ENCODE results near the gene FAM227B.

Gene FAM227B

GRCh38 chr15:49649987-49650386 lies 29.4 kb upstream of the FAM227B start:
- no peak for TF ChIP-seq CTCF (IDR thresholded peaks at IDR 0.05)
- H3K4me3 ChIP-seq: no peak overlapping the region
- no peak for DNase-seq (ENCODE audit: low spot score)
- H3K27ac ChIP-seq: no peak overlapping the region

- no peak overlapping the region for H3K27ac ChIP-seq
Observed at GRCh38 chr15:49646891-49647290, 26.3 kb upstream of the FAM227B start.

GRCh38 chr15:49645941-49646340 lies 25.3 kb upstream of the FAM227B start:
- peak overlapping the region; percentile 4 to 47 for H3K27ac ChIP-seq
- no peak for TF ChIP-seq CTCF (IDR thresholded peaks at IDR 0.05)
- no peak for DNase-seq (ENCODE audit: low spot score)
- no peak overlapping the region for H3K4me3 ChIP-seq

More at GRCh38 chr15:49646891-49647290, 26.3 kb upstream of the FAM227B start:
- H3K4me3 ChIP-seq: no peak overlapping the region
- no peak for TF ChIP-seq CTCF (IDR thresholded peaks at IDR 0.05)
- DNase-seq (ENCODE audit: low spot score): no peak

- no peak for DNase-seq (ENCODE audit: low spot score)
- no peak for TF ChIP-seq CTCF (IDR thresholded peaks at IDR 0.05)
- H3K27ac ChIP-seq: peak overlapping the region; percentile 4 to 9
- H3K4me3 ChIP-seq: no peak overlapping the region
Observed at GRCh38 chr15:49645277-49645676, 24.7 kb upstream of the FAM227B start.

GRCh38 chr15:49644364-49644794 lies 23.8 kb upstream of the FAM227B start:
- TF ChIP-seq CTCF (IDR thresholded peaks at IDR 0.05): no peak
- DNase-seq (ENCODE audit: low spot score): no peak
- Histone ChIP-seq H3K4me3 (no peak overlapping the region), H3K27ac (peak overlapping the region; percentile 7 to 9)

GRCh38 chr15:49637857-49638256 lies 17.2 kb upstream of the FAM227B start:
- Histone ChIP-seq H3K27ac (no peak overlapping the region), H3K4me3 (no peak overlapping the region)
- TF ChIP-seq CTCF (IDR thresholded peaks at IDR 0.05): no peak
- DNase-seq (ENCODE audit: low spot score): no peak

- Histone ChIP-seq H3K4me3 (no peak overlapping the region), H3K27ac (no peak overlapping the region)
- no peak for TF ChIP-seq CTCF (IDR thresholded peaks at IDR 0.05)
Observed at GRCh38 chr15:49628379-49628778, 7.8 kb upstream of the FAM227B start.

More at GRCh38 chr15:49628379-49628778, 7.8 kb upstream of the FAM227B start:
- DNase-seq (ENCODE audit: low spot score): no peak
